Stimulated activated CD4-positive, alpha-beta T cell treated with anti-CD3 and anti-CD28 coated beads, TNF-alpha, amount 100 ng/mL, for 4 hours (primary cell): ENCODE data around the gene RNF4.
A peak's percentile ranks its signal among the peaks of the same experiment; 100 is the strongest.
"Not testable (repeated sequence)": the region's sequence is repeated elsewhere in the genome, so short reads cannot be mapped to it uniquely, and the experiment has no call there.

Source experiments
- DNase-seq, 3 experiments: peaks; one replicate each; pipeline ENCODE4 v3.0.0-alpha.2; 2020; ENCODE audit warnings: low read depth in 3 of 3

The RNF4 gene

GRCh38 chr4:2457481-2458295, 11.2 kb upstream of the RNF4 start:
- no peak for DNase-seq

DNA sequence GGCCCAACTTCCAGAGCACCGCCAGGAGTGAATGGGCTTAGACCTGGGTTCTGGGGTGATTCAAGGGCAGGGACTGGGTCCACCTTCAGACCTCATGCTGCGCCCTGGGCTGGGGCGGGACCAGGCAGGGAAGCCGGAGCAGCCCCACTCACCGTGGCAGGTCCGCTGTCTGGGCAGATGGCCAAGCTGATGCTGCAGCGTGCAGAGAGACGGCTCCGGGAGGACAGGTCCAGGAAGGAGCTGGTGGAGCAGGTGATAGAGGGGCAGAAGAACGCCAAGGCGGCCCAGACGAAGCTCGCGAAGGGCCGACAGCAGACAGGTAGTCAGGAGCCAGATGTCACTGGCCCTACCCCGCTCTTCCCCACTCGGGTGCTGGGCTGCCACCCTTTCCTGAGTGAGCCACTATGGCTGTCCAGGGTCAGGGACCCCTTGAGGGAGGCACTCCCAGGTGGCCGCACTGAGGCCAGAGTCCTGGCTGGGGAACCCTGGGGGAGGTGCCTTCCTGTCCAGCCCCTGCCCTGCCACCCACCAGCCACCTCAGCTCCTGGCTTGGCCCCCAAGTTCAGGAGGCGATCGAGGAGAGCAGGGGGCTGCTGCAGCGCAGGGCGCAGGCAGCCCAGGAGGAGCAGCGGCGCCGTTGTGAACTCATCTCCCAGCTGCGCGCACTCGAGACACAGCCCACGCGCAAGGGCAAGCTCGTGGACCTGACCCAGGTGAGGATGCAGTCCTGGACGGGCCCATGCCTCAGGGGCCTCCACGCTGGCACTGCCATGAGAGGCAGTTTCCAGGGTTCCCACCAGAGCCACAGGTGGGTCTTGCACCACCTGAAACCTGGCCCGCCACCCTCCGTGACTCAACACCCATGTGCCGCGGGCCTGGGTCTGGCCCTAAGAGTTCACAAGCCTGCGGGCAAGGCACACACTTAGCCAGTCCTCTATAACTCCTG, 10.1 kb upstream of the RNF4 start:
- no peak for DNase-seq

GRCh38 chr4:2459589-2460349, 9.1 kb upstream of the RNF4 start:
- DNase-seq: no peak

DNA sequence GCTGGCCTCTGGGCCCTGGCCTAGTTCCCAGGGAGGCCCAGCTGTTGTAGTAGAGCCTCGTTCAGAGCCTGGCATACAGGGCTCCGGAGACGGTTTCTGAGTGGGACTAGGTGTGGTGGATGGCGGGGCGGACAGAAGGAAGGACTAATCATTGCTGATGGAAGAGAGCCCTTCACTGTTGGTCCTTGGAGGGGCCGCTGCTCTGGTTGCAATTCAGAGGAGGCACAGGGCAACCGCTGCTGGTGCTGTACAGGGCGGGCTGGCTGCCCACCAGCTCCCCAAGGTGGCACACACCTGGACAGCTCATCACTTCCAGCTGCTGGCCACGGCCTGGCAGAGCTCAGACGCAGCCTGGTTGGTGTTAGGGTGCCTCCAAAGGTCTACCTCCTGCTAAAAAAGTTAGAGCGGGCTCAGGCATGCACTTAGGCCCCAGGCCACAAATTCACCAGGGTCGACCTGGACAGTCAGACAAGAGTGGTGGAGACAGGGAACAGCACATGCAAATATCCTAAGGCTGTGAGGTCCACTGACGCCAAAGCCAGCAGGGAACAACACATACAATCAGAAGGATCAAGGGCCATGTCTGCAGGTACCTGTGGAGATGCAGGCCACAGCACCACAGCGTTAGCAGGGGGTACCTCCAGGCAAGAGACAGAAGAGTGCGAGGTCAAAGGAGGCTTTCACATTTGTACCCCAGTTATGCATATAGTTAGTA, 7.5 kb upstream of the RNF4 start:
- no peak for DNase-seq

- peak; percentile 36 to 61 (median 43) for DNase-seq
Measured at GRCh38 chr4:2462218-2462991, 6.5 kb upstream of the RNF4 start.

DNA sequence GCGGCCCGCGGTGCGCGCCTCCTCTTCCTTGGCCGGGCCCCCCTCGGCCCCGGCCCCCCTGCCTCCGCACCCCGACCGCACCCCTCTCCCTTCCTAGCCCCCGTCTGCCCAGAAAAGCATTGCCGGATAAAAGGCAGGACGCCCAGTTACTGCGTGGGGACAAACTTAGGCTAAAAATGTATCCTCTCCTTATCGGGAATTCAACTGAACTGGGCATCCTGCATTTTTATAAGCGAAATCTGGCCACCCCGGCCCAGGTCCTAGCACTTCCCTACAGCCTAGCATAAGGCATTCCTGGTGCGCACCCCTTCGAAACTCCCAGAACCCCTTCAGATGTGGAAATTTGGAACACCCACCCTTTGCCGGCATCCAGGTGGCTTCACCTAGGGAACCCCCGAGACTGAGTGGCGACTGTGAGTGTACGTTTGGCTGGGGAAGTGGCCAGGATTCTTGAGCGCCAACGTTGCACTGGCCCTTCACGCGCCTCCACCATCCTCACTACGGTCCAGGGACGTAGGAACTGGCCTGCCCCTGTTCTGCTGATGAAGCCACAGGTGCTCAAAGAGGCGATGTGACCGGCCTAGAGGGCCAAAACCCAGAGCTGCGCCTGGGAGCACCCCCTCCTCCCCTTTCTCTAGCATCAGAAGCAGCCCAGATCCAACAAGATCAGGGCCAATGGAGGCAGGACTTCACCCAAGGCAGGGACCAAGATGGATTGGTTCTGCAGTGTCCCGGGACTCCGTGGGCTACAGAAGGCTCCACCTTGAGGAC, 5.7 kb upstream of the RNF4 start:
- no peak for DNase-seq

DNA sequence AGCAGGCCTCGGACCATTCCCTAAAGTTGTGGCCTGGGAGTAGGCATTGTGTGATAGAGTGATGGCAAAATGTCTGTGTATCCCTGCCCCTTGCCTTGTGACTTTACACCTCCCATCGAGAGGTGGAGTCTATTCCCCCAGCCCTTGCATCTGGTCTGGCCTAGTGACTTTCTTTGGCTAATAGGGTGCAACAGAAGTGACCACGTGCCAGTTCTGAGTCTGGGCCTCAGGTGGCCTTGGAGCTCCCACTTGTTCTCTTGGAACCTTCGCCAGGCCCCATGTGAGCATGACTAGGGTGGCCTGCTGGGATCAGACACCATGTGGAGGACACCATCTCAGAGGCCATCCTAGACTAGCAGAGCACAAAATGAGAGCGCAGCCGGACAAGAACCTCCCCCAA, 3.9 kb upstream of the RNF4 start:
- no peak for DNase-seq

GRCh38 chr4:2465544-2465943, 3.4 kb upstream of the RNF4 start:
- not testable (repeated sequence) for DNase-seq

DNA sequence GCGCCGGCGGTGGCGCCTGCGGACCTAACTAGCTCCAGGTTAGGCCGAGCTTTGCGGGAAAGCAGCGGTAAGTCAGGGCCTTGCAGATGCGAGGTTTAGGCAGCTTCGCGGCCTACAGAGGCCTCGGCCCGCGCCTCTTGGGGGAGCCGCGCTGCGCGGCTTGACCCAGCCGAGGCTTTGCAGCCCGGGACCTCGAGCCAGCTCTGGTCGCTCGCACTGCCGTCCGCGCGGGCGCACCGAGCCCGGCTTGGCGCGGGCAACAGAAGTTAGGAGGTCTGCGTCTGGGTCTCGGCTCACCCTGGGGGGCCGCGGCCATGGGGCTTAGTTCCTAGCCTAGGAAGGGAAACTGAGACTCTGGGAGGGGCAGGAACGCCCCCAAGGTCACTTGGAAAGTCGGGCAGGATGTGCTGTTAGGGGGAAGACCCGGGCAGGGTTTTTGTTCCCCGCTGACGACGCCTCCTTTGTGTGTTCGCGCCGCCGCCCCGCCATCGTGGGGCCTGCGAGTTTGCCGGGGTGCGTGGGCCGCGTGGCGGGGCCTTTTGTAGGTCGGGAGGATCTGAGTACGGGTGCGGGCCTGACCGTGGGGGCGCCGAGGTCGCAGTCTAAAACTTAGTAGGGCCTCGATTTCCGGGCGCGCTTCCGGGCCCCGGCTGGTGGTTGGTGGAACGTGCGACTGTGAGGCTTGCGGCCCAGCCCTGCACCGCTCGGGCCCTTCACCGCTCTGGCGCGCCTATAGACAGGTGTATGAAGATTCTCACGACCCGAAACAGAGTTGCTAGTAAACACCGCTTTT, 482 bp downstream of the RNF4 start:
- peak; percentile 48 to 58 (median 53) for DNase-seq

- DNase-seq: no peak
Measured at GRCh38 chr4:2470791-2471190, 1.9 kb downstream of the RNF4 start.

DNA sequence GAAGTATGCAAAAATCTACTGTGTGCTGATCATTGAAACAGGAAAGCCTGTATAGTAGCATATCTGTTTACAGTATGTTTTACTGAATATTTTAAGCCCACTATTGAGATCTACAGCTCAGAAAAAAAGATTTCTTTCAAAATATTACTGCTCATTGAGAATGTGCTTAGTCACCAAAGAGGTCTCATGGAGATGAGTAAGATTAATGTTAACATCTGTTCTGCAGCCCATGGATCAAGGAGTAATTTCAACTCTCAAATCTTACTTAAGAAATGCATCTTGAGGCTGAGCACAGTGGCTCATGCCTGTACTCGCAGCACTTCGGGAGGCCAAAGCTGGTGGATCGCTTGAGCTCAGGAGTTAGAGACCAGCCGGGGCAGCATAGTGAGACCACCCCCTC, 3.3 kb downstream of the RNF4 start:
- DNase-seq: no peak

DNA sequence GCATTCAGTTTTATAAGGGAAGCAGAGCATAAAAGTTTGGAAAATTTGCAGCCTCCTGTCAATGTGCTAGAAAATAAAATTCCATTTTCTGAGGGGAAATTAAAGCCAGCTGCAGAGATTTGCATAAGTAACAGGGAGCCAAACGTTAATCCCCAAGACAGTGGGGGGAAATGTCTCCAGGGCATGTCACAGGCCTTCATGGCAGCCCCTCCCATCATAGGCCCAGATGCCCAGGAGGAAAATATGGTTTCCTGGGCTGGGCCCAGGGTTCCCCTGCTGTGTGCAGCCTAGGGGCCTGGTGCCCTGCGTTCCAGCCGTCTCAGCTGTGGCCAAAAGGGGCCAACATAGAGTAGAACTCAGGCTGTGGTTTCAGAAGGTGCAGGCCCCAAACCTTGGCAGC, 9.3 kb downstream of the RNF4 start:
- no peak for DNase-seq

GRCh38 chr4:2480649-2481048, 11.7 kb downstream of the RNF4 start:
- DNase-seq: no peak

DNA sequence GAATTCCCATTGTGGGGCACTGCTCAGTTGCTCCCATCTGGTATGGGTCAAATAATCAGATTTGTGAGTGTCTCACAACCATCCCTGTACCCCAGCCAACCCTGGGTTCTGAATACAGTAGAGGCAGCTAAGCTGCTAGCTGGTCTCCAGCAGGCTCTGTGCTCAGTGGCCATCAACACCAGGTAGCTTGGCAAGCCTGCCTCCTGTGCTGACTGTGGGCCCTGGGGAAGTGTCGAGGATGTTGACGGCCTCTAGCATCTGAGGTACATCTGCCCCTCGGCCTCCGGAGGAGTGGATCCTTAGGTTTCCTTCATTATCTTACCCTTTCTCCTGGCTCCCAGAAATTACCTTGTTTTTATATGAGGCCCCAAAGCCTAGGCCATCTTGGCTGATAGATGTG, 13.3 kb downstream of the RNF4 start:
- DNase-seq: no peak

- no peak for DNase-seq
Measured at GRCh38 chr4:2482693-2483092, 13.8 kb downstream of the RNF4 start.

- no peak for DNase-seq
Measured at GRCh38 chr4:2483237-2483636, 14.3 kb downstream of the RNF4 start.

GRCh38 chr4:2484185-2484584, 15.3 kb downstream of the RNF4 start:
- no peak for DNase-seq

DNA sequence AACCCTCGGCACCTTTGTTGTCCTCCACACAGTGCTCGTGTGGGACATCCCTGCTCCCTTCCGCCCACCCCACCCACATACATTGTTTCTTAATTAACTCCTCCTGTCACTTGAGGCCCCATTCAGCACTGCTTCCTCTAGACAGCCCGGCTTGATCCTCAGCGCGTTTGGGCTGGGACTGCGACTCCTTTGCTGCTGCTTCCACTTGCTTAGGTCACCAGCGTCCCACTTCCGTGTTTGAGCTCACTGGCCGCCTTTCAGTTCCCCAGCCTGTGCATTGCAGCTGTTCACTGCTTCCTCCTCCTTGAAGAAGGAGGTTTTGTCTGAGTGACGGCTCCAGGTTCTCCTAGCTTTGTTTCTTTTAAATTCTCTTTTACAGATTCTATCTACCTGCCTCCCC, 16.1 kb downstream of the RNF4 start:
- peak; percentile 13 to 29 (median 26) for DNase-seq

DNA sequence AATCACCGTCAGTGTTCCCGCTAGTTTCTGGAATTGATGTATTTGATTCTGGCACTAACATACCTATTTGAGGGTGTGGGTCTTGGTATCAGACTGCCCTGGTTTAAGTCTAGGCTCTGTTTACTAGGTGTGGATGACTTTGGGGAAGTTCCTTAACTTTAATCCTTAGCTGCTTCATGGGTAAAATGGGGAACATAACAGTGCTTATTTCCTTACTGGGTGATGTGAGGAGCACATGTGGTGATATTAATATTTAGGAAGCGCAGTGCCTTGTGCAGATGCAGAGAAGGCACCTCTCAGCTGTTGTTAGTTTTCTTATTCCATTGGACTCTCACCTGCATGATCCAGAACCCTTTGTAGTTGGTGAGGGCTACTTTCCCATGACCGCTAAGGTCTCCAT, 17.1 kb downstream of the RNF4 start:
- DNase-seq: no peak
